ENCODE data around the gene LIG4.
"Not testable (repeated sequence)": the region's sequence is repeated elsewhere in the genome, so short reads cannot be mapped to it uniquely, and the experiment has no call there.

The LIG4 gene

DNA sequence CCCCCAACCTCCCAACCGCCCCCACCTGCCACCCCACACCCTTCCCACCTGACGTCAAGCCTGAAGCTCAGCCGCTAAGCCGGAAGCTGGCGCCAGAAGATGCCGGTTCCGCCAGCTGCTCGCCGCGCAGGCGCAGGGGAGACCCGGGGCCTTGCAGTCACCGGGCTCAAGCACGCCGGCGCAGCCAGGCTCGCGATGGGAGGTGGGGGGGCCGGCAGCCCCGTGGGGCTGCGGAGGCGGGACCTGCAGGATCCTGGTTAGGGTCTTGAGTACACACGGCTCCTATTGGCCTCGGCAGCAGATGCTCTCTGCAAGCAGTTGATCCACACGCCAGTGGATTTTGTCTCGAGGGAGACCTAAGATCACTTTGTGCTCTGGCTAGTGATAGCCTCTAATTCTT, at the start of gene LIG4:
Gene LIG4 (minus strand): TSS at position 101 of the 400 bp plus-strand sequence. CDS start 4,268 bp downstream, outside the sequence.
- in situ Hi-C loops (cut with MboI; ENCODE audit: low sequenced_read_pairs), result no loop called here

DNA sequence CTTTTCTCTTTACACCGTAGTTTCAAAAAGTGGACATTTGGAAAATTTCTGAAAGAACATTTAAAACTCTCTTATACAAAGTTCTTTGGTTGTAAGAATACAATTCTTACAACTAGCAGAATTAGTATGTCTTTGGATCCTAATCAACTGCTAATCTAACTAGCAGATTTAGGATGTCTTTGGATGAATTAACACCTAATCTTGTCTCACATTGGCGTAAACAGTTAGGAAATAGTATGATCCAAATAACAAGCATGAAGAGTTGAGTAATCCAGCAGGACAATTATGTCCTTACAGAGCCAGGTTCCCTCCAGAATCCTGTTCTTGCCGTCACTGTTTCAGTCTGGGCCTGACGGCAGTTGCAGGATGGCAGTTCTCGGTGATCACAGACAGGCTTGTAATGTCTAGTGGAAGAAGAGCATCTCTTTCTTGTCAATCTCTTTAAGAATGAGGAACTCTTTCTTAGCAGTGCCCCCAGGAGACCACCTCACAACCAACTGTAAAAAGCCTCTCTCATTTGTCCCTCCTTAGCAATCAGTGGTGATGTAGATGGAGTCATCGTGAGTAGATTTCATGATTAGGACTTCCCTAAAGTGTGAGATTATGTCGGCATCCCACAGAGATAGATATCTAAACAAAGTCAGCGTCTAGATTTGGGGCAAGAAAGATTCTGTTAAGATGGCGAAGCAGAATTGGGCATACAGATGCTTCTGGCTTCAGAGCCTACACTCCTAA, 48.5 kb upstream of the LIG4 start:
- in situ Hi-C loops (cut with MboI; ENCODE audit: low sequenced_read_pairs), result no loop called here

DNA sequence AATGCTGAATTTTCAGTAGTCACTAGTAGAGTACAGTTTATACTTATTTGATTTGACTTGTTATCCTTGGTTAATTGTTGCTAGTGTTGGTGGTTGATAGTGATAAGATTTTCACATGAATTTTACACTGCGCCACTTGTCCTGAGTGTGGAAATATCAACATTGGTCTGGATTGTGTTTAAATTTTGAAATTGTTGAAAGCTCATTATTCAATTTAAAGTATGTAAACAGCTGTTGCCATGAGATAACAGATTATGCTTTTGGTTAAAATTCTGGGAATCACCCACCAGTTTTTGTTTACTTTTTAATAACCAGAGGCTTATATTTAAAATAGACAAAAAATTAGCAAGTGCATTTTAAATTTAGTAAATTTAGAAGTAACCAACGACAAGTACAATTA, 41.9 kb upstream of the LIG4 start:
- in situ Hi-C loops (cut with MboI; ENCODE audit: low sequenced_read_pairs), result no loop called here

DNA sequence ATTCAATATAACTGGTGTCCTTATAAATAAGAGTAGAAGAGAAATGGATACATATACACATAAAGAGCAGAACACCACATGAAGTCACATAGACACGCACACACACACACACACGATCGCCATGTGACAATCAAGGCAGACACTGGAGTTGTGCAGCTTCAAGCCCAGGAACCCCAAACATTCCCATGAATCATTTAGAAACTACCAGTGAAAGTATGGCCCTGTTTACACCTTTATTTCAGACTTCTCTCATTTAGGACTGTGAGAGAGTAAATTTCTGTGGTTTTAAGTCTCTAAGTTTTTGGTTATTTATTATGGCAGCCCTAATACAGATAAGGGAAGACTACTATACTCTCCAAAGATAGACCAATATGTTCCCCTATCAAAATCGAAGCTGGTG, 33.8 kb upstream of the LIG4 start:
- in situ Hi-C loops (cut with MboI; ENCODE audit: low sequenced_read_pairs), result no loop called here

DNA sequence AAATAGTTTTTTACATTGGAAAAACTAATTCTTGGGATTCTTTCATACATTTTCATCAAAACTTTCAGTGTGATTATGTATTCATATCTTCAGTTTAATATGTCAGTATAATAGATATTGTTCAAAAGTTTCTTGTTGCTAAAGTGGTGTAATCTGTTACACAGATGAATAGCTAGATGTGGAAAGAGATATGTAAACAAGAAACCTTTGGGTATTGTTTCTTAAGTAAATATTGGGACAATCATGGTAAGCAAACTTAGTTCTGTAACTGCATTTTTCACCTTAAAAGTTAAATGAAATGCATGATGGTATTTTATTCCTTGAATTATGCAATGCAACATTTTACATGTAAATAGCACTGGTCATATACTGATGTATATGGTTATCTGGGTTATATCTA, 15.0 kb upstream of the LIG4 start:
- in situ Hi-C loops (cut with MboI; ENCODE audit: low sequenced_read_pairs), result no loop called here

DNA sequence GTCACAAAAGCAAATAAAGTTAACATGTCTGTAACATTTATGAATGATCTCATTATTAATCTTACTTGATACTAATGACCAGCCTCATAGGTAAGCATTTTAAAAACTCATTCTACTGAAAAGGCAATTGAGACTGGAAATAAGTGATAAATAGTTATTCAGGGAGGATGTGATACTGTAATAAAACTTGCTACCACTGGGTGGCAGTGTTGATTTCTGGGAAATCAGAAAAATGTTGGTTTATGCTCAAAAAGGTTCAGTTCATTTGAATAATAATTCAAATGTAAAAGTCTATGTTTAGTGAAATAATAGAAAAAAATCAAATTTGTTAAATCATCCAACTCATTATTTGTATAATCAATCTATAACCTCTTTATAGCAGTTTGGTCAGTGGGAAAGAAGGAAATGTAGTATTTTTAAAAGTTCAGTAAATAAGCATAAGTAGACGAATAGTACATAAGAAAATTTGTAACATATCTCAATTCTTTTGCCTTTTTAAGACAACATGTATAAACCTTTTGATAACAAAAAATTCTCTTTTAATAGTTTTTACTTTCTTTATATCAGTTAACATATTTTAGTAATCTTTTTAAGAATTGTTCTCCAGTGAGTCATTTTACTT, 12.4 kb upstream of the LIG4 start:
- in situ Hi-C loops (cut with MboI; ENCODE audit: low sequenced_read_pairs), result no loop called here

DNA sequence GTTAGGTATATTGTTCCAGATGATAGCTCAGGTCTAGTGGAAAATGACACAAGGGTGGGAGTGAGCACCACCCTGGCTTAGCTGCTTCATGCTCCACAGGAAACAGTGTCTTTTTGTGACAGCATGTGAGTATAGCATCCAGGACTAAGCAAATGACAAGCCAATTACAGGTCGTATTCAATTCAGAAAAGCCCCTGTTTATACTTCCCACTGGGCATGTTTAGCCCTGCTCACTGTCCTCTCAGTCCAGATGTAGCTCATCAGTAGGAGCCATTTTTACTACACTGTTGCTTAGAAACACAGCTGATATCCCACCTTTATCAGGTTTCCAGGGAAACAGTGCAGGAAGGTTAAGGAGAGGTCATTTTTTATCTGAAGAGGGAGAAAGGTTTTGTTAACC, 10.8 kb upstream of the LIG4 start:
- in situ Hi-C loops (cut with MboI; ENCODE audit: low sequenced_read_pairs), result no loop called here

DNA sequence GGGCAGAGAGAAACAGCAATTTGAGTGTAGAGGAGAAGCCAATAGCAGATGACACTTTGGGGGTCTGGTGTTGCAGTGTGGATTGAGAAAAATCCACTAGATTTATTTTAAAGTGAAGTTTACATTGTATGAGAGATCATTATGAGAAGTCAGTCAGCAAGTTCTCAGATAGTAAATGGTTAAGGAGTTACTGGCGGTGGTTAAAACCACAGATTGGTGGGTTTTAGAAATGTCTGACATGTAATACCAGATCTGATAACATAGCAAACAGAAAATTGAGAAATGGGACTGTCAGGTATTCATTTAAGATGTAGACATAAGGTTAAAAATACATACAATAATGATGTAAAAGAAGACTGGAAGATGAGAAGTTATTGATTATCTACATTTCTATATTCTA, 10.1 kb upstream of the LIG4 start:
- in situ Hi-C loops (cut with MboI; ENCODE audit: low sequenced_read_pairs), result no loop called here

DNA sequence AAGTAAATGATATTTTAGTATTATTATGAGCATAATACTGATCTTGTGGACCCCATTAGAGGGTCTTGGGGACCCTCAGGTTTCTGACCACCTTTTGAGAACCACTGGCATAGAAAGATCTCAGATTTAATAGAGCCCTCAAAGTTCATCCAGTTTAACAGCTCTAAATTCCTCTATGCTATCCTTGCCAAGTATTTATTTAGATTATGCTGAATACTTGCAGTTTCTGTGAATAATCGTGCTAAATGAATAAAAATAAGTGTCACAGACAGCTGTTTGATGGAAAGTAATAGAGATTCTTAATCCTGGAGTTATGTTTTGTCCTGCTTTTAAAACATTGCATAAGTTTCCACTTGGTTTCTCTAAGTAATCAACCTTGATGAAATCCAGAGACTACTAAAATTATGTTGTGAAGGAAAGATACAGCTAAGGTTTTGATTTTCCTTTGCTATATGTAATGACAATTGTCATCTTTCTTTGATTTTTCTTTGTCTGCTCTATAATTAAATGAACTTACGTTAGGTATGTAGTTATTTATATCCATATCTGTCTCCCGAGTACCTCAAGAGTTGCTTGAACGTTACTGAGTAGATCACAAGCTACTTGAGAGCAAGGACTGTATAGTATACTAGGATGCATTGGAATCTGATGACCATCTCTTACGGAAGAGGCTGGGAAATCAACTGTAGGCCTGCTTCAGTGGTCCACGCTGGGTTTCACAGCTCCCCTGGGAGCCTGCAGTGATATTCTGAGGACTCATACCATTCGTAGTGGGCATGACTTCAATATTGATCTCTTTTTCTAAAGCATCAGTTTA, 8.6 kb upstream of the LIG4 start:
- in situ Hi-C loops (cut with MboI; ENCODE audit: low sequenced_read_pairs), result no loop called here

DNA sequence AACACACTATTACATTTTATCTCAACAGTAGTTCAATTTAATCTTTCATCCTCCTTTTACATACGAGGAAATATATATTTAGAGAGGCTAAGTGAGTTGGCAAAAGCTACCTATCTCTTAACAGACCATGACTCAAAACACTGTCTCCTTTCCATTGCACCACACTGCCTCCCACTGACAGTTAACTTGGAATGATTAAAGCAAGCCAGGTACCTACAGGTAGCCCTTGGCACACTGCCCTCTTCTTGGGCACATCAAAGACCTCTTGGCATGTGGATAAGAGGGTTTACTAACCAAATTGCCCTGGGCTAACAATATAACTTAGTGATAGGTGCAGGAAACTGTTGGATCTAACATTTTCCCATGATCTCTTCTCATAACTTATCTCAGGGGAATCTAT, 4.7 kb upstream of the LIG4 start:
- in situ Hi-C loops (cut with MboI; ENCODE audit: low sequenced_read_pairs), result no loop called here

DNA sequence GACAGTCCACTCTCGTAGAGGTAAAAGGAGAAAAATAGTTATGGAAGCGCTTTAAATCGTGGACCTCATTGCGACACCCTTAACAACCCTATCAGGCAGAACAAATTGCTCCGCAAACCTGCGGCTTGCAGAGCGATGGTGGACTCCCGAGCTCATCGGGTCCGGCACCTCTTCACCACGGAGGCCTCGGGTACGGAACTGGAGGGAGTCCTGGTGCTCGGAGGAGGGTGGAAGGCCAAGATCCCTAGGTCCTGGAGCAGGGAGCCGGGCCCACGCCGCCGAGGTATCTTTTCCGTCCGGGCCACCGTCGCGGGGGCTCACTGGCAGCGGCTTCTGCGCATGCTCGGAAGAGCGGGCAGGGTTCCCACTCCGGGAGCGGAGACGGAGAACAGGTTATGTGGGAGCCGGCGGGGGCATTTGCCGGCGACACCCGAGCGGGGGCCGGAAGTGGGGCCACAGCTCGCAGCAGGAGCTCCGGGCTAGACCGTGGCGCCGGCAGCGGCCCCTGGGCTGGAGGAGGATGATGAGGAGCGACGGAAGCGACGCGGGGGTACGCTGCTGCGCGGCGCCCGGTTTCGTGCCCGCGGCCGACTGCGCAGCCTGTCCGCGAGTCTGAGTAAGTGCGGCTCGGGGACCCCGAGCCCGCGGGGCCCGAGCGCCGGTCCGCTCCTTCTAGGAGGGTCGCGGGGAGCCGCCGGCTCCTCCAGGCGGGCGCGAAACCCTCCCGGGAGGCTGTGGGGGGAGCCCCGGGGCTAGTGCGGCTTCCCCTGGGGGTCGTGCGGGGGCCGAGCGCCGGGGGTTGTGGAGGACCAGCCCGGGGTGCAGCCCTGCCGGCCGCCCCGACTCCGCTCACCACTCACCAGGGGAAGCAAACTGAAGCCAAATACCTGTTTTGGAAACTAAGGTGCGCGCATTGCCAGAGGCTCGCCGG, 3.0 kb upstream of the LIG4 start, which contains the start of gene ABHD13:
Gene ABHD13 (plus strand): TSS at position 349 of the 931 bp plus-strand sequence. CDS start 10,827 bp downstream, outside the sequence.
- in situ Hi-C loops (cut with MboI; ENCODE audit: low sequenced_read_pairs), result no loop called here

DNA sequence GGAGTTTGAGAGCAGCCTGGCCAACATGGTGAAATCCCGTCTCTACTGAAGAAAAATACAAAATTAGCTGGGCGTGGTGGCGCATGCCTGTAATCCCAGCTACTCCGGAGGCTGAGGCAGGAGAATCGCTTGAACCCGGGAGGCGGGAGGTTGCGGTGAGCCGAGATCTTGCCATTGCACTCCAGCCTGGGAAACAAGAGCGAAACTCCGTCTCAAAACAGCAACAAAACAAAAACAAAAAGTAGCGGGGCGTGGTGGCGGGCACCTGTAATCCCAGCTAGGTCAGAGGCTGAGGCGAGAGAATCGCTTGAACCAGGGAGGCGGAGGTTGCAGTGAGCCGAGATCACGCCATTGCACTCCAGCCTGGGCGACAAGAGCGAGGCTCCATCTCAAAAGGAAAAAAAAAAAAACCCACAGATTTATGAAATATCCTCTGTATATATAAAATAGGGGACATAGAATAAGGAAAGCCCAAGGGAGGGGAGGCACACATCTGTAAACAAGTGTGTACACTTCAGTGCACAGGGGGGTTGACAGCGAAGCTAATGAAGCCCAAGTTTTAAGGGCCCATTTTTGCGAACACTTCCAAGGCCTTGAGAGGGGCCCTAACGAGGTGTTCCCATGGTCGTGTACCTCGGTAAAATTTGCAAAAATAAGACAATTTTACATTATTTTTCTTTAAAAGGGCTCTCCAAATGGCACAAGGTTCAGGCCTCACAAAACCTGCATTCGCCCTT, 2.1 kb upstream of the LIG4 start:
- in situ Hi-C loops (cut with MboI; ENCODE audit: low sequenced_read_pairs), result not testable (repeated sequence)

DNA sequence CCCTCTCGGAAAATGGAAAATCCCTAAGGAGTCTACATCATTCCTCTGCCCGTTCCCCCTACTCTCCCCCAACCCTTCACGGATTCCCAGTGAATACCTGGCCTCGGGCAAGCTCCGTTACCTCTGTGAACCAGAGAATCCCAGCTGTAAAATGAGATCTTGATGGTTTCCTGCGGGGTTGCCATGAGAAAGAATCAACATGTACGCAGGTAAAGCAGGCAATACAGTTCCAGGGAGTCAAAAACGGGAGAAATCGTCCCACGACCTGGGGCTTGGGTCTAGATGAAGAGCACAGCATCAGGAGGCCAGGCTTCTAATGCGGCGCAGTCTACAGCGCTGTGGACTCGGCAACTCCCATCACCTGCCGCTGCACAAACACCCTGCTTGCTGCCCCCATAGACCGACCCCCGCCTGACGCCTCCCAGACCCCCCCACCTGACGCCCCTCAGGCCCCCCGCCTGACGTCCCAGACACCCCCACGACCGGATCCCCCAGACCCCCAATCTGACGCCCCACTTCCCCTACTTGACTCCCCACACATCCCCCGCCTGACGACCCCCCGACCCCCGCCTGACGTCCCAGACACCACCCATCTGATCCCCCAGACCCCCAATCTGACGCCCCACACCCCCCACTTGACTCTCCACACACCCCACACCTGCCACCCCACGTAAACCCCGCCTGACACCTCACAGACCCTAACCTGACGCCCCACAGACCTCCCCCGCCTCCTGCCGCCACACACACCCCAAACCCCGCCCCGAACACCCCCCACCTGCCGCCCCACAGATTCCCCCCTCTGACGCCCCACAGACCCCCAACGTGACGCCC, 680 bp downstream of the LIG4 start:
- in situ Hi-C loops (cut with MboI; ENCODE audit: low sequenced_read_pairs), result no loop called here

DNA sequence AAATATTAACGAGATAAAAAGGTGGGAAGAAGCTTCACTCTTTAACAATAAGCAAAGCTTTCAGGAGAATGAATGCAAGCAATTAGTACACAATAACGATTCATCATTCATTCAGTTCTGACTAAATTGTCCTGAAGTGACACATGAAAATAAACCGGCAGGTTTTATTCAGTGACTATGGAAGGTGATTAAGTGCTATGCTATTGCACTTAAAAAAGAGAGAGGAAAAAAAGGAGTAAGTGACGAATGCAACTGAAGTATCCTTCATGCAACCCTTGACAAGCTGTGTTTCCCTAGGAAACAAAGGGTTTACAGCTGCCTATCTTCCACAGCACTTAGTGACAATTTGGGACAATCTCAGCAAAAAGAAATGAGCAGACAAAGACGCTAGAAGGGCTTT, 1.4 kb downstream of the LIG4 start:
- in situ Hi-C loops (cut with MboI; ENCODE audit: low sequenced_read_pairs), result no loop called here

DNA sequence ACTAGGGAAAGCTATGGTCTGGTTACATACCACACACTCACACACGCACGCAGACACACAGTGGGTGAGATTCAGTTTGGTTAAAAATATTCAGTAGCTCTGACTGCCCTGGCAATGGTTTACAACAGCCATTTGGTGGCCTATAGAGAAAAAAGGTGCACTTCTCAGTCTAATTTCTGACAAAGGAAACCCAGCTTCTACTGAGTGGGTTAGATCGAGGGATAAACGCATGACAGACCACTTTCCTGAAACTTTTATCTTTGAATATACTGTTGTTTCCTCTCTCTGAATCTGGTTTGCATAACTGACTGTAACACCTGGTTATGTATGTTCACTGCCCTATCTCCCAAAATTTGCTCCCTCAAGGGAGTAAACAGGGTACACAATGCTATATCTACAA, 2.5 kb downstream of the LIG4 start:
- in situ Hi-C loops (cut with MboI; ENCODE audit: low sequenced_read_pairs), result no loop called here

DNA sequence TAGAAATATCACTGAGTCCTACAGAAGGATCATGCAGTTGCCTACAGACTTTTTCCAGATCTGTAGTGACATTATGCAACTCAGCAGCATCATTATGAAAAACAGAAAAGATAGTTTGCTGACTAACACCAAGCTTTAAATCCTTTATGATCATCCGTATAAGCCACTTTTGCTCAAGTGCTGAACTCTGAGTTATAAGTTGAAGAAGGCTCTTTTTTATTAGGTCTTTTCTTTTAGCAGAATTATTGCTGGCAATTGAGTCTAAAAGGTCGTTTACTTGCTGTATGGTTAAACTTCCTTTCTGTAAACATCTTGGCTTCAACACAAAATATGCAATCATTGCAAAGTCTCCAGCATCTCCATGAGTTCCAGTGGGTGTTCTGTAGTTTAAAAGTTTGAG, 4.8 kb downstream of the LIG4 start:
- in situ Hi-C loops (cut with MboI; ENCODE audit: low sequenced_read_pairs), result no loop called here

DNA sequence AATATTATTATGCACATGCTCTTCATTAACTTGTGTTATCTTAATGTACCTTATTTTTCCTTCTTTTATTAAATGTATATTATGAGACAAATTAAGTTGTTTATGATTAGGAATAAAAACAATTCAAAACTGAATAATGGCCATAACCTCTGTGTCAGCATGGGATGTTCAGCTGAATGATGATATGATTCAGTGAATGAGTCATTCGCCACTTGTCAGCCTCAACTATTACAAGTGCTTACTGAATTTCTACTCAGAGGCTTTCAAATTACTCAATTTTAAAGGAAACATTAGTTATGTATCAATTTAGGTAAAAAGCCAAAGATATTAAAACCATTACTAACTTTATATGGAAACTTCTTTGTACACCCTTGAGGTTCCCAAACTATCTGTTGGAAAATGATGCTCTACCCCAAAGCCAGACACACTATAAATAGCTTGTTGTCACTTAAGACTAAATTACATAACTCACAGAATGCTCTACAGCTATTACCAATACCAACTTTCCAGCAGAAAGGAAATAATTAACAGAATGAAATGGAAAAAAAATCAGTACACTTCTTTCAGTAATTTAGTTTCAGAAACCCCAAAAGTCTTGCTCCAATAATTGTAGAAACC, 14.4 kb downstream of the LIG4 start:
- in situ Hi-C loops (cut with MboI; ENCODE audit: low sequenced_read_pairs), result no loop called here

DNA sequence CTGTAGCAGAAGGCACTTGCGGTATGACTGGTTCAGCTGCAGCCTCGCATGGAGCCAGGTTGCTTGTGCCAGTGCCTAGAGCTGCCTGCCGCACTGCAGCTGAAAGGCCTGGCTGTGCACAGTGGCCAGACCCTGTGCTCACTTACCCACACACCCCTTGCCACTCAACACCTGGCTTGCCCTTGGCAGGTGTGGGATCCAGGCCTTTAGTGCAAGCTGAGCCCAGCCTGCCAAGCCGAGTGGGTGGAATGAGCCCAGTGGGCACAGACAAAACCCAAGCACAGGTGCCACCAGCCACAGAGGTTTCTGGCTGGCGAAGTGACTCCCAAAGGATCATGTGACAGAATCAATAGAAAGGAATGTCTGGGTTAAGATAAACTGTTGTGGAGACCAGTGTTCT, 19.5 kb downstream of the LIG4 start:
- in situ Hi-C loops (cut with MboI; ENCODE audit: low sequenced_read_pairs), result no loop called here

DNA sequence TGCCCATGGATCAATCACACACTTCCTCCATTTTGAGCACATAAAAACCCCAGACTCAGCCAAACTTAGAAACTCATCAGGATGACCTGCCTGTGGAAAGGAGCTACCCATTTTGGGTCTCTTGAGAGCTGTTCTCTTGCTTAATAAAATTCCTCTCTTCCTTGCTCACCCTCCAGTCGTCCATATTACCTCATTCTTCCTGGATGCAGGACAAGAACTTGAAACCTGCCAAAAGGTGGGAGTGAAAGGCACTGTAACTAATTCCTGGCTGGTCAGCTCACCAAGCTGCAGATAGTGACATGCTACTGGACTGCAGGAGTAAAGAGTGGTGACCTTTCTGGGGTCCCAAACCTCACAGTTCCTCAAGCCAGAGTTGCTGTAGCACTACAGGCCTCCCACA, 20.2 kb downstream of the LIG4 start:
- in situ Hi-C loops (cut with MboI; ENCODE audit: low sequenced_read_pairs), result no loop called here

Measured in HL-60/S4 treated with retinoic acid at 250 ng/mL for 4 days and 3 days (cell line).